NCI-H1092 treated with DMSO at 0.1 percent for 48 hours (cell line): ENCODE measurements around the gene LRMDA.
"Not testable (repeated sequence)": the region's sequence is repeated elsewhere in the genome, so short reads cannot be mapped to it uniquely, and the experiment has no call there.

ENCODE experiments used
- DNase-seq: peaks from one replicate; lab custom pipeline; 2025; lab: John Stamatoyannopoulos, UW

The LRMDA gene

GRCh38 chr10:75508239-75508813, 76.9 kb downstream of the LRMDA start:
- DNase-seq: no peak

GRCh38 chr10:75508814-75509306, 77.4 kb downstream of the LRMDA start:
- no peak for DNase-seq

- no peak for DNase-seq
Observed at GRCh38 chr10:75509706-75510105, 78.3 kb downstream of the LRMDA start.

GRCh38 chr10:75511011-75511410, 79.6 kb downstream of the LRMDA start:
- no peak for DNase-seq

DNA sequence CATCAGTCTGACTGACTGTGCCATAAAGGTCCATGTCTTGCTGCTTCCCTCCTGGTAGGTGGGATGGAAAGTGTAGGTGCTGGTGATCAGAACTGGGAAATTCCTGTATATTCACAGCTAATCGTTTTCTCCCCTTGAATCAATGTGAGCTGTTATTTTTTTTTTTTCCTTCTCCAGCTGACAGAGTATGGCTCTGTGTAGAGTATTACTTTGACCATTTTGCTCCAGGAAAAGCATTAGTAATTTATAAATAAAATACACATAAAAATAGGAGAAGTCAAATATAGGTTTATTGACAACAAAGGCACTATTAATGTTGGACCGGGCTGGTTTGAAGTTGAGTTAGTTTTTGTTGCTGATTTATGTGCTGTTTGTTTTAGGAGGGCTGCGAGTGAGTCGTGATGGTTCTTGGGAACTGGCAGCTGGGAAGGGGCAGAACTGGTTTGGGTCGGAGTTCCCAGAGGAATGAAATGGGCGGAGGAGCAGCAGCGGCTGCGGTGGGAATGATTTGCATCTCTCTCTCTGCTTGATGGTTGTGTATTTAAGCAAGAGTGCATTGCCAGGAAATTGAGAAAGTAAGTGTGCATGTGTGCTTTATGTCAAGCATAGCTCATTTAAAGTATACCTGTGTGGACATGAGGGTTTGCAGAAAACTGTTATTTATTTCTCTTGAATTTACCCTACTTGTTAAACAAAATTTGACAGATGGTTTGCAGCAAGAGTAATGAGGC, 80.9 kb downstream of the LRMDA start:
- DNase-seq: no peak

DNA sequence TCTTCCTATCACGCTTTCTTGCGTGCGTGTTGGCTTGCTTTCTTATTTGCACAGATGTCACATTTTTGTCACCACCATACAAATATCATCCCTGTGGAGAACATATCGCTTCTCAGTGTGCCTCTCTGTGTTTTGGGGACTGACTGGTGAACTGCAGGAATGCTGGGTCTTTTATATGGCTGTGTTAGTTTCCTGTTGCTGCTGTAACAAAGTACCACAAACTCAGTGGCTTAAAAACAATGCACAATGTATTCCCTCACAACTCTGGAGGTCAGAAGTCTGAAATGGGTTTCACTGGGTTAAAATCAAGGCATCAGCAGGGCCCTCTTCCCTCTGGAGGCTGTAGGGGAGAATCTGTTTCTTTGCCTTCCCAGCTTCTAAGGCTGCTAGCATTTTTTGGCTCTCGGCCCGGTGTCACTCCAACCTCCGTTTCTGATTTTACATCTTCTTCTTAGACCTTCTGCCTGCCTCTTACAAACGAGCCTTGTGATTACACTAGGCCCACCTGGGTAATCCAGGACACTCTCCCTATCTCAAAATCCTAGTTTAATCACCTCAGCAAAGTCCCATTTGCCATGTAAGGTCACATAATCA, 82.0 kb downstream of the LRMDA start:
- no peak for DNase-seq

DNA sequence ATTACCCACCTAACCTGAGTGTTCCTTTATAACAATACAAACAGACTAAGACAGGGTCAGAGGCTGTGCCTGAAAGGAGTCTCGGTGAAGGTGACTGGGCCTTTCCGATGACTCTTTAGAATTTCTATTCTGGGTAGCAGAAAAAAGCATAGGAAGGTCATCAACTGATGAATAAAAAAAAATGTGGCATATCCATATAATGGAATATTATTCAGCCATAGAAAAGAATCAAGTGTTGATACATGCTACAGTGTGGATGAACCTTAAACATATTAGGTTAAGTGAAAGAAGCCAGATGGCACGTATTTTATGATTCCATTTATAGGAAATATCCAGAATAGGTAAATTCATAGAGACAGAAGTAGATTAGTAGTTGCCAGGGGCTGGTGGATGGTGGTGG, 83.4 kb downstream of the LRMDA start:
- DNase-seq: no peak

GRCh38 chr10:75516154-75516553, 84.7 kb downstream of the LRMDA start:
- not testable (repeated sequence) for DNase-seq

GRCh38 chr10:75519213-75519612, 87.8 kb downstream of the LRMDA start:
- DNase-seq: not testable (repeated sequence)

DNA sequence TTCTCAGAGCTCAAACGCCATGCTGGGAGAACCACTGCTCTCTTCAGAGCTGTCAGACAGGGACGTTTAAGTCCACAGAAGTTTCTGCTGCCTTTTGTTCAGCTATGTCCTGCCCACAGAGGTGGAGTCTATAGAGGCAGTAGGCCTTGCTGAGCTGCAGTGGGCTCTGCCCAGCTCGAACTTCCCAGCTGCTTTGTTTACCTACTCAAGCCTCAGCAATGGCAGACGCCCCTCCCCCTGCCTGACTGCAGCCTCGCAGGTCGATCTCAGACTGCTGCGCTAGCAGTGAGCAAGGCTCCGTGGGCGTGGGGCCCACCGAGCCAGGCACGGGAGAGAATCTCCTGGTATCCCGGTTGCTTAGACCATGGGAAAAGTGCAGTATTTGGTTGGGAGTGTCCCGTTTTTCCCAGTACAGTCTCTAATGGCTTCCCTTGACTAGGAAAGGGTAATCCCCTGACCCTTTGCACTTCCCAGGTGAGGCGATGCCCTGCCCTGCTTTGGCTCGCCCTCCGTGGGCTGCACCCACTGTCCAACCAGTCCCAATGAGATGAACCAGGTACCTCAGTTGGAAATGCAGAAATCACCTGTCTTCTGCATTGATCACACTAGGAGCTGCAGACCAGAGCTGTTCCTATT, 89.9 kb downstream of the LRMDA start:
- DNase-seq: not testable (repeated sequence)

DNA sequence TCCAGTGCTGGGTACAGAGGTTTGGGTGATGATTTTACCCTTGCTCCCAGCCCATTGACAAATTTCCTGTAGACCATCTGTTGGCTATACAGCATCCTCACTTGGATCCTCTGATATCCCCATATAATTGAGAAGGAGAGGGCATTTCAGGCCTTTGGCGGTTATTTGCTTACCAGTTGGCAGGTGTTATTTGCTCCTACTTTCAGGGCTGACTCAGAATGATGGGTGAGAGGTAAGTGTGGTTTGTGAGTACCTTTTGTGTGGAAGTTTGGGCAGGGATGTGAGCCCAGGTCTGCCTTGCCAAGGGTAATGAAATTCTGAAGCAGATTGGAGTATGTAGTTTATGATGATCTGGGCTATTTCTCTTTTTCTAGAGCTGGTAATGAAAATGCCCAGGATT, 93.6 kb downstream of the LRMDA start:
- no peak for DNase-seq

DNA sequence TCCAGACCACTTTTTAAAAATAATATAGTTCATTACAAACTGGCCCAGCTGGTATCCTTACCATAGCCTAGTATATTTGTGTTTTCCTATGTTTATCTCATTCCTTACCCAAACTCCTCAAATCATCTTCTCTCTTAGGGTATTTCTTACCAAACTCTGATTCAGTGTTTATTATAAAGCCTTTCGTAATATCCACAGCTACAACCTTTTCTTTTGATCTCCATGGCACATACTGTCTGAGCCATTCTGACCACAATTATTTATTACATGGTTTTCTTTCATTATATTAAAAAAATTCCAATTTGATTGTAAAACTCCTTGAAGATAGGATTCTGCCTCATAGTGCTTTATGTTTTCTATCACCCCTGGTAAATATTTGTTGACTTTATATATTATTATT, 94.2 kb downstream of the LRMDA start:
- no peak for DNase-seq

DNA sequence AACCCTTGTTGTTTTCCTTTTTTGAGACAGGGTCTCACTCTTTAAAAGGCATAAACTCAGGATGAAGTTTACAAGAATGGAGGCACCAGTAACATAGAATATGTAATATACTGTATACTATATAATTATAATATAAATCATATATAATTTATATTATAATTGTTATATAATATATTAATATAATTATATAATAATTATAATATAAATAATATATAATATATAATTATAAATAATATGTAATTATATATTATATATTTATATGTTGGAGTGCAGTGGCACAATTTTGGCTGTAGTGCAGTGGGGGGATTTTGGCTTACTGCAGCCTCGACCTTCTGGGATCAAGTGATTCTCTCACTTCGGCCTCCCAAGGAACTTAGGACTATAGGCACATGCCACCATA, 96.1 kb downstream of the LRMDA start:
- DNase-seq: no peak

GRCh38 chr10:75528392-75528791, 97.0 kb downstream of the LRMDA start:
- DNase-seq: no peak

GRCh38 chr10:75530299-75530698, 98.9 kb downstream of the LRMDA start:
- DNase-seq: no peak

DNA sequence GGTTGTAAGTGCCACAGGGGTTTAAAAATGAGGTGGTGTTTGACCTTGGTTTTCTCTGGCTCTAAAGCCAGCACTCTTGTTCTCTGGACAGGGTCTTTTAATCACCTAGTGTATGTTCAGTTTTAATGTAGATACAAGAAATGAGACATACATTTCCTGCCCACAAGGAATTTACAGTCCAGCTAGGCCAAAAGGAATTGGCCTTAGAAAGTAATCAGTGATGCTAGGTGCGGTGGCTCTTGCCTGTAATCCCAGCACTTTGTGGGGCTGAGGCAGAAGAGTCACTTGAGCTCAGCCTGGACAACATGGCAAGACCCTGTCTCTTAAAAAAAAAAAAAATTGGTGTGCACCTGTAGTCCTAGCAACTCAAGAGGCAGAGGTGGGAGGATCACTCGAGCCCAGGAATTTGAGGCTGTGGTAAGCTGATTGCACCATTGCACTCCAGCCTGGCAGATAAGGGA, 100.2 kb downstream of the LRMDA start:
- no peak for DNase-seq

DNA sequence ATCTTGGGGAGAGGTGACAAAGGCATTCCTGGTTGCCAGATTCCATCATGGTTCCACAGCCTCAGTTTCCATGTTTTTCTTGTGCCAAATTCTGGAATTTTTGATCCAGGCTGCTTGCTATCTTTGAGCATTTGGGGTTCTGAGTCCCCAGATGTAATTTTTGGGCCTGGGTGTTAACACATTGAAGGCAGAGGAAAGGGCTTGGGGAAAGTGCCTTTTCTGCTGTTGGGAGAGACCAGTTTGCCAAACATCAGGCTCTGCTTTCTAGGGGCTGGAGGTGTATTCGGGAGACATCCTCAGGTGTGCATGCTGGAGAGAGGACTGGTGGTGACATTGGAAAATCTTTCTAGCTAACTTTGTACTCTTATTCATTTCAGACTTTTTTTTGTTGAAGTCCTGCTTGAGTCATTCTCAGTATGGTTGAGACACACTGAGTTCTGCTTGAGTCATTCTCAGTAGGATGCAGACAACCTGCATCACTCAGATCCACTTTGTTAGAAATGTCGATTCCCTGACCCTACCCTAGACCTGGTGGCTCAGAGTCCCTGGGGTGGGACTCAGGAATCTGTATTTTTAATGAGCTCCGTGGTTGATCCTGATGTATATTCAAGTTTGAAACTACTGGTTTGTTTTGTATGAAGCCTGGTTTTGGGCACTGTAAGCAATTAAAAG, 101.0 kb downstream of the LRMDA start:
- no peak for DNase-seq

GRCh38 chr10:75538144-75538543, 106.7 kb downstream of the LRMDA start:
- no peak for DNase-seq

GRCh38 chr10:75538765-75539164, 107.3 kb downstream of the LRMDA start:
- no peak for DNase-seq

DNA sequence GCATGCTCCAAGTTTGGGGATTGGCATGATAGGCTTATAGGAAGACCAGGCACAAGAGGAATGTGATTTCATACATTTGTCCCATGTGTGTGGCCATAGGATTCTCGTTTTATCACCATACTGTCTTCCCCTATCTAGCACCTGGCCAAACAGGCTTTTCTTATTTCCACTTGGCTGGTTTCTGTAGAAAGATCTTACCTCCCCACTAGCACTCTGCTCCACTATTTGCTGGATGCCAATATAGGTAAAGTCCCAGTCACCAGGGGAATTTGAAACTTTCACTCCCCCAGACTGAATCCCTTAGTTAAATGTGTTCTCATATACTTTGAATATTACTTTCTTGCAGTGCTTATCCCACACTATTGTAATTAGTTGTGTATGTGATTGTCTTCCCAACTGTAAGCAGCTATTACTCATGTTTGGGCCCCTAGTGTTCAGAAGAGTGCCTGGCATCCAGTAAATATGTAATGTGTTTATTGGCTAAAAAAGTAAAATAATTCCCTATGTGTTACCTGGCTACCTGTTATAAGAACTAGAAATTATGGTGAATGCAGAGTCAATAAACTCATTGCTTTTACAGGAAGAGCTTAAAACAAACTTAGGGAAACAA, 109.0 kb downstream of the LRMDA start:
- DNase-seq: no peak

DNA sequence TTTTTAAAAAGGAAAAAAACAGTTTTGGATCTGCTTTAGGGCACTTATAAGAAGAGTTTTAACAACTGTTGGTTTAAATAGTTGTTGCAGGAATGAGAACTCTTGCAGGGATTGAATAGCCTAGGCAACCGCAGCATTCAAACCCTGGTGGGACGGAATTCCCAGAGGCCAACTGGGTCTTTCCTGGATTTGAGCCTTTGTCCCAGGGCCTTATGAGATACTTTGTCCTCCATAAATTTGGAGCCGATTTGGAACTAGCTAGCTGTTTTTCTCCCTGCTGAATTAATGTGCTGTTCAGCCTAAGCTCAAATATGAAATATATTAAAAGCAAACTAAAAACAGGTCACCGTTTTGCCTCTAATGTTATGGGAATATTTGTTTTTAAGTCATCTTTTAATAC, 109.6 kb downstream of the LRMDA start:
- no peak for DNase-seq

- no peak for DNase-seq
Observed at GRCh38 chr10:75541411-75541810, 110.0 kb downstream of the LRMDA start.
